Measurements from ENCODE around the gene SYT4.

The SYT4 gene

DNA sequence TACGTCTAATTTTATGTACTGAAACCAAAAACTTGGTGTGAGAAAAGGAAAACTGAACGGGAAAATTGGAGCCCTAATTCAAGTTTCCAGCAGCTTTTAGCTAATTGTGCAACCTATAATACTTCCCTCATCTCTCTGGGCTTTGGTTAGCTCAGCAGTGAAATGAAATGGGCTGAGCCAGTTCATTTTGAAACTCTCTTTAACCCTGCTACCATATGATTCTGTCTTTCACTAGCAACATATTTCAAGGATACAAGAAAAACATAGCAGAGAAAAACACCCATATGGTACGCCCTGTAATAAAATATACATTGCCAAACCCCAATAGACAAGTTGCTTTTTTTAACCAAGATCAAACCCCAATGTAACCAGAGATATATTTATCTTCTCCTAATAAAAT lies 799 bp downstream of the SYT4 start:
- Histone ChIP-seq H4K20me1 (ENCODE audit: control insufficient read depth, insufficient read depth, low read depth, low read length) (no peaks in the 10 kb centered on the region), H3K4me2 (ENCODE audit: low read length) (no peak overlapping the region), H3K4me1 (ENCODE audit: control insufficient read depth, low read length) (no peaks in the 10 kb centered on the region), H3K36me3 (ENCODE audit: control insufficient read depth, low read length) (no peaks in the 10 kb centered on the region), H3K4me3 (ENCODE audit: low read length) (no peak overlapping the region), H3K27me3 (ENCODE audit: control insufficient read depth, low read length) (peaks cover 4% of the 10 kb centered on the region; the same call in 1 of the 2 replicates), H3K79me2 (ENCODE audit: control insufficient read depth, low read length) (no peaks in the 10 kb centered on the region), H3F3A (ENCODE audit: control insufficient read depth, insufficient read depth) (no peaks in the 10 kb centered on the region), H3K27ac (ENCODE audit: low read depth, low read length) (no peak overlapping the region), H3K9me3 (ENCODE audit: control insufficient read depth, insufficient read depth, low read length) (no peaks in the 10 kb centered on the region), H3K9me2 (replicated peaks; ENCODE audit: control insufficient read depth, low read length) (no peaks in the 10 kb centered on the region)
- TF ChIP-seq EZH2phosphoT487 (IDR thresholded peaks at IDR 0.05; ENCODE audit: borderline replicate concordance, low read length), result no peak
- TF ChIP-seq, protein P1, sequence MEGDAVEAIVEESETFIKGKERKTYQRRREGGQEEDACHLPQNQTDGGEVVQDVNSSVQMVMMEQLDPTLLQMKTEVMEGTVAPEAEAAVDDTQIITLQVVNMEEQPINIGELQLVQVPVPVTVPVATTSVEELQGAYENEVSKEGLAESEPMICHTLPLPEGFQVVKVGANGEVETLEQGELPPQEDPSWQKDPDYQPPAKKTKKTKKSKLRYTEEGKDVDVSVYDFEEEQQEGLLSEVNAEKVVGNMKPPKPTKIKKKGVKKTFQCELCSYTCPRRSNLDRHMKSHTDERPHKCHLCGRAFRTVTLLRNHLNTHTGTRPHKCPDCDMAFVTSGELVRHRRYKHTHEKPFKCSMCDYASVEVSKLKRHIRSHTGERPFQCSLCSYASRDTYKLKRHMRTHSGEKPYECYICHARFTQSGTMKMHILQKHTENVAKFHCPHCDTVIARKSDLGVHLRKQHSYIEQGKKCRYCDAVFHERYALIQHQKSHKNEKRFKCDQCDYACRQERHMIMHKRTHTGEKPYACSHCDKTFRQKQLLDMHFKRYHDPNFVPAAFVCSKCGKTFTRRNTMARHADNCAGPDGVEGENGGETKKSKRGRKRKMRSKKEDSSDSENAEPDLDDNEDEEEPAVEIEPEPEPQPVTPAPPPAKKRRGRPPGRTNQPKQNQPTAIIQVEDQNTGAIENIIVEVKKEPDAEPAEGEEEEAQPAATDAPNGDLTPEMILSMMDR (IDR thresholded peaks at IDR 0.05; ENCODE audit: low read depth, low read length, poor library complexity, severe bottlenecking), result no peak

DNA sequence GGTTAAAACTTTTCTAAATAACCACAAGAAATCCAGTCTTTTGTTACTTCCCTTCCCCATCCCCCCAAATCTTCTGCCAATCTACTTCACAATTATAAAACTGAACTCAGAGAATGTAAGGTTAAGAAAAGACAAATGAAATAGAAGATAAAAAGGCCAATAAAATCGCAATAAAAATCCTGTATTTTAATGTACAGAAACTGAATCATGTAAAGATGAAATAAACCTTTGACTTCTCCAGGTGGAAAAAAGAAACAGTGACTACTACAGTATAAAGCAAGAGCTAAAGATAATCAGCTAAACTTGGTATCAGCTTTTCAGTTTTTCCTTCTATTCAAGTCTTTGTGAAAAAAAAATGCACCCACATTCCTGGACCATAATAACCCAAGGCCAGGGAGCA lies 1.7 kb downstream of the SYT4 start:
- Histone ChIP-seq H3K4me3 (ENCODE audit: low read length) (no peak overlapping the region), H3K9me3 (ENCODE audit: control insufficient read depth, insufficient read depth, low read length) (no peaks in the 10 kb centered on the region), H3K27me3 (ENCODE audit: control insufficient read depth, low read length) (peaks cover 4% of the 10 kb centered on the region; the same call in 1 of the 2 replicates), H3K27ac (ENCODE audit: low read depth, low read length) (no peak overlapping the region), H3K9me2 (replicated peaks; ENCODE audit: control insufficient read depth, low read length) (no peaks in the 10 kb centered on the region), H3K36me3 (ENCODE audit: control insufficient read depth, low read length) (no peaks in the 10 kb centered on the region), H4K20me1 (ENCODE audit: control insufficient read depth, insufficient read depth, low read depth, low read length) (no peaks in the 10 kb centered on the region), H3F3A (ENCODE audit: control insufficient read depth, insufficient read depth) (no peaks in the 10 kb centered on the region), H3K4me2 (ENCODE audit: low read length) (no peak overlapping the region), H3K79me2 (ENCODE audit: control insufficient read depth, low read length) (no peaks in the 10 kb centered on the region), H3K4me1 (ENCODE audit: control insufficient read depth, low read length) (no peaks in the 10 kb centered on the region)
- TF ChIP-seq EZH2phosphoT487 (IDR thresholded peaks at IDR 0.05; ENCODE audit: borderline replicate concordance, low read length), result no peak
- TF ChIP-seq, protein P1 (IDR thresholded peaks at IDR 0.05; ENCODE audit: low read depth, low read length, poor library complexity, severe bottlenecking), result no peak

DNA sequence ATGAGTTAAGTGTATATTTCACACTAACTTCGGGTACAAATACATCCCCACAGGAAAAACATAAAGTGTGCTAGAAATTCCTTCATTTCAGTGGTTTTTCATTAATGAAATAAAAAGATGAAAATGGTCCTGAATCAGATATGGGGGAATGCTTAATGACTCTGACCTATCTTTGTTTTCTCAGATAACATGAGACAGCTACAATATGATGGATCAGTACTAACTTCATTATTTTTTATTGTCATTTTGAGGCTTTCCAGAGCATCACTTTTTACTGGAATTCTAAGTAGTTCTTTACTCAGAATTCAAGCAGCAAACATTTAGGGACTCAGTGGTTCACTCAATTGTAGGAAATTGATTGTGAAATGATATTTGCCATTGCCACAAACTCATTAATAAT lies 2.8 kb downstream of the SYT4 start:
- H3K9me2 ChIP-seq (replicated peaks; ENCODE audit: control insufficient read depth, low read length), result no peaks in the 10 kb centered on the region
- no peaks in the 10 kb centered on the region for H3K36me3 ChIP-seq (ENCODE audit: control insufficient read depth, low read length)
- TF ChIP-seq, protein P1 (IDR thresholded peaks at IDR 0.05; ENCODE audit: low read depth, low read length, poor library complexity, severe bottlenecking), result no peak
- TF ChIP-seq EZH2phosphoT487 (IDR thresholded peaks at IDR 0.05; ENCODE audit: borderline replicate concordance, low read length), result no peak
- H3K9me3 ChIP-seq (ENCODE audit: control insufficient read depth, insufficient read depth, low read length), result no peaks in the 10 kb centered on the region
- peaks cover 4% of the 10 kb centered on the region; the same call in 1 of the 2 replicates for H3K27me3 ChIP-seq (ENCODE audit: control insufficient read depth, low read length)
- no peaks in the 10 kb centered on the region for H3K79me2 ChIP-seq (ENCODE audit: control insufficient read depth, low read length)
- no peaks in the 10 kb centered on the region for H3F3A ChIP-seq (ENCODE audit: control insufficient read depth, insufficient read depth)
- H4K20me1 ChIP-seq (ENCODE audit: control insufficient read depth, insufficient read depth, low read depth, low read length), result no peaks in the 10 kb centered on the region
- H3K4me3 ChIP-seq (ENCODE audit: low read length), result no peak overlapping the region
- no peak overlapping the region for H3K27ac ChIP-seq (ENCODE audit: low read depth, low read length)
- no peaks in the 10 kb centered on the region for H3K4me1 ChIP-seq (ENCODE audit: control insufficient read depth, low read length)
- no peak overlapping the region for H3K4me2 ChIP-seq (ENCODE audit: low read length)
